Spinal cord (tissue), 10 donors: ENCODE results near the gene PLCG1. TPM values are rescaled to one million over a fixed set of nuclear protein-coding genes. Genes with fewer than 3 reads are reported as not detected.
A peak's percentile ranks its signal among the peaks of the same experiment; 100 is the strongest.
"Not testable (repeated sequence)": the region's sequence is repeated elsewhere in the genome, so short reads cannot be mapped to it uniquely, and the experiment has no call there.

Experiments
- DNase-seq, 6 donors: peaks; one replicate each; pipeline versions ENCODE4 v3.0.0 to v3.0.0-alpha.2; 2013 to 2015; ENCODE audit warnings: low spot score in 6 of 6, low read depth in 4 of 6
- H3K27ac ChIP-seq: one replicate; pipeline ENCODE4 v1.5.1; 2013; ENCODE audit warnings: low read depth, low read length, control low read depth
- H3K27me3 ChIP-seq: one replicate; pipeline ENCODE4 v1.6.1; 2013; ENCODE audit warnings: low read length; ENCODE audit not compliant: control insufficient read depth, insufficient read depth
- H3K36me3 ChIP-seq: one replicate; pipeline ENCODE4 v1.6.1; 2013; ENCODE audit warnings: low read length; ENCODE audit not compliant: control insufficient read depth, insufficient read depth
- H3K4me1 ChIP-seq: one replicate; pipeline ENCODE4 v1.6.1; 2013; ENCODE audit warnings: low read length; ENCODE audit not compliant: control insufficient read depth, insufficient read depth
- H3K4me3 ChIP-seq: one replicate; pipeline ENCODE4 v1.5.1; 2013; ENCODE audit warnings: low read depth, low read length, control low read depth
- H3K9me3 ChIP-seq: one replicate; pipeline ENCODE4 v1.6.1; 2013; ENCODE audit warnings: low read length; ENCODE audit not compliant: control insufficient read depth, insufficient read depth
- WGBS: methylation state at CpG from one replicate; pipeline ENCODE4 v1.1.5; 2013; ENCODE audit warnings: missing lambda C conversion rate; ENCODE audit not compliant: insufficient coverage; 5-methylcytosine and 5-hydroxymethylcytosine counted together
- polyA plus RNA-seq, 2 donors: library from polyadenylated mRNA; unstranded; fragments of 120-200 nt; gene quantifications; one replicate each; pipeline ENCODE4 v1.2.1, GENCODE V29; 2013; ENCODE audit not compliant: insufficient read length in 2 of 2
- total RNA-seq, 2 donors: library from RNA; depleted of rRNA in 1 of 2; stranded (reverse); fragments of 120-200 nt in 1 of 2; fragments of >200 nt in 1 of 2; gene quantifications; one replicate each; pipeline versions ENCODE4 v1.2.3 to v1.2.4, GENCODE V29; 2013 to 2014
- donor health status: healthy.

Gene PLCG1
- total and polyA plus RNA-seq, 4 donors, result 96.7 to 148 (median 130) TPM

DNA sequence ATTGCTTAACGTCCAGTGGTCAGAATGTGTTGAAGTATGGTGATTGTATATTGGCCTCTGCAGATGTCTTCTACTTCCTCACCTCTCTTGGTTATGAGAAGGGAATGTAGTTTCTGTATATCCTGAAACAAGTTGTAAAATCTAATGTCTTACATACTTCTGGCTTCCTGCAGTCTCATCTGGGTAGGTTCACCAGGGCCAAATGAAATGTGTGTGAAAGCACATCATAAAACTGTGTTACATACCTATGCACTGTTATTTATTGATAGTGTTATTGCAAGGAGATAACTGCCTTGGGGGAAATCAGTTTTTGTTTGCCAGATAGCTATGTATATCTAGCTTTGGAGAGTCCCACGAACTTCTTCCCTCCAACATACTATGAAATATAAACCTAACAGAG is 35.7 kb upstream of the PLCG1 start:
- no peak overlapping the region for H3K27ac ChIP-seq
- H3K27me3 ChIP-seq, result no peaks in the 10 kb centered on the region
- H3K4me3 ChIP-seq, result no peak overlapping the region
- H3K36me3 ChIP-seq, result peaks cover 9% of the 10 kb centered on the region
- 100% methylated on average over 1 of the region's 2 CpGs for WGBS
- DNase-seq, result no peak
- no peaks in the 10 kb centered on the region for H3K9me3 ChIP-seq
- no peaks in the 10 kb centered on the region for H3K4me1 ChIP-seq

DNA sequence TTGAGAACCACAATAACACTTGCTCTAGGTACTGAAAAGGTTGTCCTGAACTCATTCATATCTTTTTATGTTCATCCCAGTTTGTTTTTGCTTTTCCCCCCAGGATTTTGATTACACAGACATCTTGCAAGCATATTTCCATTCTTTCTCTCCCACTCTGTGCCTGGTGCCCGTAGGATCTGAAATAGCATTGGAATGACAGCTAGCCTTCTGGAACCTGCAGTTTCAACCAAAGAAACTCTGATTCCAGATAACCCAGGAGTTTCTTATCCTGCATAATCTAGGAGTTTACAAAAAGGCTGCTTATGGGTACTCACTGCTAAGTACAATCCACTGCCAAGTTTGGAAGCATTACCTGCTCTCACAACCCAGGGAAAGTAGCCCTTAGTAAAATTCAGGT is 28.8 kb upstream of the PLCG1 start:
- no peak for DNase-seq
- no peak overlapping the region for H3K27ac ChIP-seq
- H3K4me3 ChIP-seq, result no peak overlapping the region
- H3K36me3 ChIP-seq, result peaks cover 20% of the 10 kb centered on the region
- no peaks in the 10 kb centered on the region for H3K9me3 ChIP-seq
- H3K4me1 ChIP-seq, result no peaks in the 10 kb centered on the region
- no peaks in the 10 kb centered on the region for H3K27me3 ChIP-seq
- 100% methylated on average over 1 of the region's 1 CpG for WGBS

DNA sequence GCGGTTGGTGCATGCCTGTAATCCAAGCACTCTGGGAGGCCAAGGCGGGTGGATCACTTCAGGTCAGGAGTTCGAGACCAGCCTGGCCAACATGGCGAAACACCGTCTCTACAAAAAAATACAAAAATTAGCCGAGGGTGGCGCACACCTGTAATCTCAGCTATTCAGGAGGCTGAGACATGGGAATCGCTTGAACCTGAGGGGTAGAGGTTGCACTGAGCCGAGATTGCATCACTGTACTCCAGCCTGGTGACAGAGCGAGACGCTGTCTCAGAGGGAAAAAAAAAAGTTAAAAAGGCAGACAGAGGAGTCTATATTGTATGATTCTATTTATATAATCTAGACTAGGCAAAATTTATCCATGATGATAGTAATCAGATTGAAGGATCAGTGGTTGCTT is 27.3 kb upstream of the PLCG1 start:
- H3K27me3 ChIP-seq, result no peaks in the 10 kb centered on the region
- H3K4me1 ChIP-seq, result no peaks in the 10 kb centered on the region
- no peak overlapping the region for H3K4me3 ChIP-seq
- H3K36me3 ChIP-seq, result peaks cover 31% of the 10 kb centered on the region
- DNase-seq, result no peak
- no peaks in the 10 kb centered on the region for H3K9me3 ChIP-seq
- no peak overlapping the region for H3K27ac ChIP-seq
- 100% methylated on average over 7 of the region's 11 CpGs for WGBS

GRCh38 chr20:41110930-41111577 is 26.3 kb upstream of the PLCG1 start:
- H3K4me1 ChIP-seq, result no peaks in the 10 kb centered on the region
- WGBS, result no CpG with 5 or more reads among the region's 5 CpGs
- no peaks in the 10 kb centered on the region for H3K9me3 ChIP-seq
- H3K27ac ChIP-seq, result no peak overlapping the region
- H3K36me3 ChIP-seq, result peaks cover 40% of the 10 kb centered on the region
- H3K4me3 ChIP-seq, result no peak overlapping the region
- H3K27me3 ChIP-seq, result no peaks in the 10 kb centered on the region
- DNase-seq, result no peak

GRCh38 chr20:41111578-41111951 is 25.8 kb upstream of the PLCG1 start:
- H3K36me3 ChIP-seq, result peaks cover 43% of the 10 kb centered on the region
- no peaks in the 10 kb centered on the region for H3K9me3 ChIP-seq
- H3K4me1 ChIP-seq, result no peaks in the 10 kb centered on the region
- DNase-seq, result no peak
- no peak overlapping the region for H3K4me3 ChIP-seq
- no peaks in the 10 kb centered on the region for H3K27me3 ChIP-seq
- 100% methylated on average over 1 of the region's 5 CpGs for WGBS
- H3K27ac ChIP-seq, result no peak overlapping the region

GRCh38 chr20:41116282-41116956 is 20.9 kb upstream of the PLCG1 start:
- Histone ChIP-seq H3K4me1 (peaks cover 5% of the 10 kb centered on the region), H3K4me3 (no peak overlapping the region), H3K27me3 (no peaks in the 10 kb centered on the region), H3K27ac (no peak overlapping the region), H3K36me3 (peaks cover 40% of the 10 kb centered on the region), H3K9me3 (no peaks in the 10 kb centered on the region)
- no peak for DNase-seq
- WGBS, result 93% methylated on average over 3 of the region's 6 CpGs

GRCh38 chr20:41118159-41118558 is 19.2 kb upstream of the PLCG1 start:
- H3K4me1 ChIP-seq, H3K27ac ChIP-seq: not testable (repeated sequence)

DNA sequence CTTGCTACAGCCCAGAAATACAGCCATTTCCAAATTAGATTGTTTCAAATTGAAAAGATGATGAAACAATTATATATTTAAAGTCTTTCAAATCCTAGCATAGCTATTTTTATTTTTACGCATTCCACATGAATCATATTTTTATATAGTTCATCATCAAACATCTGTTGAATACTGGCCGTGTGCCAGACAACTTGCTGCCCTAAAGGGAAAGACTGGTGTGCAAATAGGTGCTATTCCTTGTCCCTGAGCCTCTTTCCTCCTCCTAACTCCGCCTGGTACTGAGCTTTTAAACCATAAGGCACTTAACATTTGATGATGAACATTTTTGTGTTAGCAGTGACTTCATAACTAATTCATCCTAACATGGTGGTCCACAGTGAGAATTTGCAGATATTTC is 18.7 kb upstream of the PLCG1 start:
- Histone ChIP-seq H3K9me3 (no peaks in the 10 kb centered on the region), H3K4me1 (peaks cover 5% of the 10 kb centered on the region), H3K4me3 (no peak overlapping the region), H3K27ac (no peak overlapping the region), H3K36me3 (peaks cover 44% of the 10 kb centered on the region), H3K27me3 (no peaks in the 10 kb centered on the region)
- no peak for DNase-seq
- WGBS, result no CpG with 5 or more reads among the region's 3 CpGs

More at GRCh38 chr20:41118159-41118558, 19.2 kb upstream of the PLCG1 start:
- not testable (repeated sequence) for H3K27me3 ChIP-seq, H3K4me3 ChIP-seq, DNase-seq, H3K9me3 ChIP-seq
- H3K36me3 ChIP-seq, result peaks cover 49% of the 10 kb centered on the region
- WGBS, result 83% methylated on average over 1 of the region's 6 CpGs

DNA sequence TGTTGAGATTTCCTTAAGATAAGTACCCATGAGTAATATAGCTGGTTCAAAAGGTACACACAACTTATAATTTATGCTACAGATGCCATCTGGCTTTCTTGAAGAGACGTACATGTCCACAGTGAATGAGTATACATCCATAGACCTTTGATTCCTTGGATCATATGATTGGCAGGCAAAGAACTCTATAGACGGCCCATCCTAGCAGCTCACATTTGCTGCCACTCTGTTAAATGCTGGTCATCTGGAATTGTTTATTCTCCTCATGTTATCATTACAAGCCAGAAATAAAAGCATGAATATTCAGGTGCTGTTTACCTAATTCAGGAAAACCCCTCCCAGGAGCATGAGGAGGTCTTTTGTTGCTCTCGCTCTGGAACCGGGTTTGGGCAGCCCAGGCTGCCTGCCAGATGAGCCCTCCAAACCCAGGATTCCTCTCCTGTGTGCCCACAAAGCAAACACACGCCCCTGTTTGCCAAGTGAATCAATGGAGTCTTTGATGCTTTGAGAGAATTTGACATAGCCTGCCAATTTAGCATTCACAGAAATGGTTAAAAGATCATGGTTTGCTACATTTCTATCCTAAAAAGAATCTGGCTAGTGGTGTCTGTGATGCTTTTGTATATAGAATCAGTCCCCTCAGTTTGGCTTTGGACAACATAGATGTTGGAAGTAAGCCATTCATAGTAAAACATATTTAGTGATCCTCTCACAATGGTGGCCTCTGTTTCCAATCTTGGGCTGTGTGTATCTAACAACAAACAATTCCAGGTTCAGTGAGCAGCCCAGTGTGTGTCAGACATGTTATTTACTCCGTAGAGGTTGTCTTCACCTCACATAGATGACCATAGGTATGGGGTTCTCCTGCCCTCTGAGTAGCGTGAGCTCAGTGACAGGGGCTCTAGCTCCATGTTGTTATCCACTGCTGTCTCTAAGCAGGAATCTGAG is 17.5 kb upstream of the PLCG1 start:
- WGBS, result 56% methylated on average over 3 of the region's 7 CpGs
- no peaks in the 10 kb centered on the region for H3K9me3 ChIP-seq
- H3K4me1 ChIP-seq, result peaks cover 5% of the 10 kb centered on the region
- H3K36me3 ChIP-seq, result peaks cover 37% of the 10 kb centered on the region
- H3K27me3 ChIP-seq, result no peaks in the 10 kb centered on the region
- no peak overlapping the region for H3K4me3 ChIP-seq
- peak in 5 of 6 donors; percentile 35 to 86 (median 57) for DNase-seq
- peak overlapping the region; percentile 72 for H3K27ac ChIP-seq
